GM18858 (cell line): ENCODE results near the gene GDPD2.

Experiments used
- ATAC-seq: cut with Tn5 transposase; IDR thresholded peaks from one replicate; pipeline ENCODE4 v1.9.1; 2021; ENCODE audit not compliant: unreplicated experiment

GDPD2 gene

GRCh38 chrX:70476166-70476933, 53.2 kb downstream of the GDPD2 start:
- no peak for ATAC-seq

GRCh38 chrX:70476934-70477733, 54.0 kb downstream of the GDPD2 start:
- no peak for ATAC-seq

- no peak for ATAC-seq
Observed at GRCh38 chrX:70477734-70478075, 54.6 kb downstream of the GDPD2 start.

GRCh38 chrX:70478526-70479245, 55.6 kb downstream of the GDPD2 start:
- ATAC-seq = no peak

GRCh38 chrX:70479247-70479921, 56.3 kb downstream of the GDPD2 start:
- no peak for ATAC-seq

GRCh38 chrX:70479922-70480659, 57.0 kb downstream of the GDPD2 start:
- no peak for ATAC-seq

GRCh38 chrX:70480660-70481018, 57.5 kb downstream of the GDPD2 start:
- no peak for ATAC-seq

- ATAC-seq = no peak
Observed at GRCh38 chrX:70481471-70482270, 58.6 kb downstream of the GDPD2 start.

GRCh38 chrX:70482300-70482699, 59.2 kb downstream of the GDPD2 start:
- no peak for ATAC-seq
